ENCODE measurements around the gene SAMD4B. TPM values are rescaled to one million over a fixed set of nuclear protein-coding genes. Genes with fewer than 3 reads are reported as not detected.

Gene SAMD4B
- total and polyA plus RNA-seq, 2 of the 8 experiments (the other 6 are each of a cell fraction or from before 2014, with no cell fraction given): 137 to 158 TPM

- TF ChIP-seq, protein P1, sequence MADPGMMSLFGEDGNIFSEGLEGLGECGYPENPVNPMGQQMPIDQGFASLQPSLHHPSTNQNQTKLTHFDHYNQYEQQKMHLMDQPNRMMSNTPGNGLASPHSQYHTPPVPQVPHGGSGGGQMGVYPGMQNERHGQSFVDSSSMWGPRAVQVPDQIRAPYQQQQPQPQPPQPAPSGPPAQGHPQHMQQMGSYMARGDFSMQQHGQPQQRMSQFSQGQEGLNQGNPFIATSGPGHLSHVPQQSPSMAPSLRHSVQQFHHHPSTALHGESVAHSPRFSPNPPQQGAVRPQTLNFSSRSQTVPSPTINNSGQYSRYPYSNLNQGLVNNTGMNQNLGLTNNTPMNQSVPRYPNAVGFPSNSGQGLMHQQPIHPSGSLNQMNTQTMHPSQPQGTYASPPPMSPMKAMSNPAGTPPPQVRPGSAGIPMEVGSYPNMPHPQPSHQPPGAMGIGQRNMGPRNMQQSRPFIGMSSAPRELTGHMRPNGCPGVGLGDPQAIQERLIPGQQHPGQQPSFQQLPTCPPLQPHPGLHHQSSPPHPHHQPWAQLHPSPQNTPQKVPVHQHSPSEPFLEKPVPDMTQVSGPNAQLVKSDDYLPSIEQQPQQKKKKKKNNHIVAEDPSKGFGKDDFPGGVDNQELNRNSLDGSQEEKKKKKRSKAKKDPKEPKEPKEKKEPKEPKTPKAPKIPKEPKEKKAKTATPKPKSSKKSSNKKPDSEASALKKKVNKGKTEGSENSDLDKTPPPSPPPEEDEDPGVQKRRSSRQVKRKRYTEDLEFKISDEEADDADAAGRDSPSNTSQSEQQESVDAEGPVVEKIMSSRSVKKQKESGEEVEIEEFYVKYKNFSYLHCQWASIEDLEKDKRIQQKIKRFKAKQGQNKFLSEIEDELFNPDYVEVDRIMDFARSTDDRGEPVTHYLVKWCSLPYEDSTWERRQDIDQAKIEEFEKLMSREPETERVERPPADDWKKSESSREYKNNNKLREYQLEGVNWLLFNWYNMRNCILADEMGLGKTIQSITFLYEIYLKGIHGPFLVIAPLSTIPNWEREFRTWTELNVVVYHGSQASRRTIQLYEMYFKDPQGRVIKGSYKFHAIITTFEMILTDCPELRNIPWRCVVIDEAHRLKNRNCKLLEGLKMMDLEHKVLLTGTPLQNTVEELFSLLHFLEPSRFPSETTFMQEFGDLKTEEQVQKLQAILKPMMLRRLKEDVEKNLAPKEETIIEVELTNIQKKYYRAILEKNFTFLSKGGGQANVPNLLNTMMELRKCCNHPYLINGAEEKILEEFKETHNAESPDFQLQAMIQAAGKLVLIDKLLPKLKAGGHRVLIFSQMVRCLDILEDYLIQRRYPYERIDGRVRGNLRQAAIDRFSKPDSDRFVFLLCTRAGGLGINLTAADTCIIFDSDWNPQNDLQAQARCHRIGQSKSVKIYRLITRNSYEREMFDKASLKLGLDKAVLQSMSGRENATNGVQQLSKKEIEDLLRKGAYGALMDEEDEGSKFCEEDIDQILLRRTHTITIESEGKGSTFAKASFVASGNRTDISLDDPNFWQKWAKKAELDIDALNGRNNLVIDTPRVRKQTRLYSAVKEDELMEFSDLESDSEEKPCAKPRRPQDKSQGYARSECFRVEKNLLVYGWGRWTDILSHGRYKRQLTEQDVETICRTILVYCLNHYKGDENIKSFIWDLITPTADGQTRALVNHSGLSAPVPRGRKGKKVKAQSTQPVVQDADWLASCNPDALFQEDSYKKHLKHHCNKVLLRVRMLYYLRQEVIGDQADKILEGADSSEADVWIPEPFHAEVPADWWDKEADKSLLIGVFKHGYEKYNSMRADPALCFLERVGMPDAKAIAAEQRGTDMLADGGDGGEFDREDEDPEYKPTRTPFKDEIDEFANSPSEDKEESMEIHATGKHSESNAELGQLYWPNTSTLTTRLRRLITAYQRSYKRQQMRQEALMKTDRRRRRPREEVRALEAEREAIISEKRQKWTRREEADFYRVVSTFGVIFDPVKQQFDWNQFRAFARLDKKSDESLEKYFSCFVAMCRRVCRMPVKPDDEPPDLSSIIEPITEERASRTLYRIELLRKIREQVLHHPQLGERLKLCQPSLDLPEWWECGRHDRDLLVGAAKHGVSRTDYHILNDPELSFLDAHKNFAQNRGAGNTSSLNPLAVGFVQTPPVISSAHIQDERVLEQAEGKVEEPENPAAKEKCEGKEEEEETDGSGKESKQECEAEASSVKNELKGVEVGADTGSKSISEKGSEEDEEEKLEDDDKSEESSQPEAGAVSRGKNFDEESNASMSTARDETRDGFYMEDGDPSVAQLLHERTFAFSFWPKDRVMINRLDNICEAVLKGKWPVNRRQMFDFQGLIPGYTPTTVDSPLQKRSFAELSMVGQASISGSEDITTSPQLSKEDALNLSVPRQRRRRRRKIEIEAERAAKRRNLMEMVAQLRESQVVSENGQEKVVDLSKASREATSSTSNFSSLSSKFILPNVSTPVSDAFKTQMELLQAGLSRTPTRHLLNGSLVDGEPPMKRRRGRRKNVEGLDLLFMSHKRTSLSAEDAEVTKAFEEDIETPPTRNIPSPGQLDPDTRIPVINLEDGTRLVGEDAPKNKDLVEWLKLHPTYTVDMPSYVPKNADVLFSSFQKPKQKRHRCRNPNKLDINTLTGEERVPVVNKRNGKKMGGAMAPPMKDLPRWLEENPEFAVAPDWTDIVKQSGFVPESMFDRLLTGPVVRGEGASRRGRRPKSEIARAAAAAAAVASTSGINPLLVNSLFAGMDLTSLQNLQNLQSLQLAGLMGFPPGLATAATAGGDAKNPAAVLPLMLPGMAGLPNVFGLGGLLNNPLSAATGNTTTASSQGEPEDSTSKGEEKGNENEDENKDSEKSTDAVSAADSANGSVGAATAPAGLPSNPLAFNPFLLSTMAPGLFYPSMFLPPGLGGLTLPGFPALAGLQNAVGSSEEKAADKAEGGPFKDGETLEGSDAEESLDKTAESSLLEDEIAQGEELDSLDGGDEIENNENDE (IDR thresholded peaks at IDR 0.05; ENCODE audit: insufficient replicate concordance, low read length): no peak
- TF ChIP-seq POLR2AphosphoS5 (IDR thresholded peaks at IDR 0.05; ENCODE audit: low read depth, low read length): peak; percentile 59
These were observed 46.4 kb downstream of the SAMD4B start (continued) for GRCh38 chr19:39388657-39389056.

Measured in H1 (cell line).